ENCODE measurements around the gene AATK. TPM values are rescaled to one million over a fixed set of nuclear protein-coding genes. Genes with fewer than 3 reads are reported as not detected.

The AATK gene
- total and polyA plus RNA-seq, 8 donors: 13.3 to 48.5 (median 19.4) TPM

DNA sequence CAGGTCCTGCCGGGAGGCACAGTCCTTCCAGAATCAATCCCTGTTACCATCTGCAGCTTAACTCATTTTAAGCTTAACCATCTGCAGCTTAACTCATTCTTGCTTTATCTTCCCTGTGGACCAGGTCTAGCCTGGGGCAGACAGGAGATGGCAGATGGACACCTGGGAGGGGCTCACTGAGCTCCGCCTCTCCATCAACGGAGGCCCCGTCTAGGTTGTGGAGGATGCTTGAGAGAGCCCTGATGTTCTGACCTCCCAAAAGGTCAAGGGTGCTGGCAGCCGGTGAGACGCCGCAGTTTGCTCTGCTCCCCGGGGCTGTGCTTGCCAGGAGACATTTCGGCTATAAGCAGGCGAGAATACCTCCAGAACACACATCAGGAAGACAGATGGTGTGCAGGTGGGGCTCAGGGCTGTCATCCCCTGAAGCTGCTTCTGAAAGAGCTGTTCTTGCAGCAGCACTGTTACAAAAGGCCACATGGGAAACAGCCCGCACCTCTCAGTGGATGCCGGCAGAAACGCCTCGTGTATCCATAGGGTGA lies 89.8 kb downstream of the AATK start:
- Histone ChIP-seq H3K4me3 (no peak overlapping the region), H3K36me3 (peaks cover 0 to 10% of the 10 kb centered on the region in 2 donors), H3K27me3 (no peaks in the 10 kb centered on the region), H3K9me3 (no peaks in the 10 kb centered on the region), H3K27ac (no peak overlapping the region), H3K4me1 (peaks cover 0 to 17% of the 10 kb centered on the region in 2 donors)
- DNase-seq: no peak
- ATAC-seq: no peak
- TF ChIP-seq, protein P1, sequence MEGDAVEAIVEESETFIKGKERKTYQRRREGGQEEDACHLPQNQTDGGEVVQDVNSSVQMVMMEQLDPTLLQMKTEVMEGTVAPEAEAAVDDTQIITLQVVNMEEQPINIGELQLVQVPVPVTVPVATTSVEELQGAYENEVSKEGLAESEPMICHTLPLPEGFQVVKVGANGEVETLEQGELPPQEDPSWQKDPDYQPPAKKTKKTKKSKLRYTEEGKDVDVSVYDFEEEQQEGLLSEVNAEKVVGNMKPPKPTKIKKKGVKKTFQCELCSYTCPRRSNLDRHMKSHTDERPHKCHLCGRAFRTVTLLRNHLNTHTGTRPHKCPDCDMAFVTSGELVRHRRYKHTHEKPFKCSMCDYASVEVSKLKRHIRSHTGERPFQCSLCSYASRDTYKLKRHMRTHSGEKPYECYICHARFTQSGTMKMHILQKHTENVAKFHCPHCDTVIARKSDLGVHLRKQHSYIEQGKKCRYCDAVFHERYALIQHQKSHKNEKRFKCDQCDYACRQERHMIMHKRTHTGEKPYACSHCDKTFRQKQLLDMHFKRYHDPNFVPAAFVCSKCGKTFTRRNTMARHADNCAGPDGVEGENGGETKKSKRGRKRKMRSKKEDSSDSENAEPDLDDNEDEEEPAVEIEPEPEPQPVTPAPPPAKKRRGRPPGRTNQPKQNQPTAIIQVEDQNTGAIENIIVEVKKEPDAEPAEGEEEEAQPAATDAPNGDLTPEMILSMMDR (IDR thresholded peaks at IDR 0.05): no peak
- intact Hi-C loops (cut with DNase I): no loop called here

DNA sequence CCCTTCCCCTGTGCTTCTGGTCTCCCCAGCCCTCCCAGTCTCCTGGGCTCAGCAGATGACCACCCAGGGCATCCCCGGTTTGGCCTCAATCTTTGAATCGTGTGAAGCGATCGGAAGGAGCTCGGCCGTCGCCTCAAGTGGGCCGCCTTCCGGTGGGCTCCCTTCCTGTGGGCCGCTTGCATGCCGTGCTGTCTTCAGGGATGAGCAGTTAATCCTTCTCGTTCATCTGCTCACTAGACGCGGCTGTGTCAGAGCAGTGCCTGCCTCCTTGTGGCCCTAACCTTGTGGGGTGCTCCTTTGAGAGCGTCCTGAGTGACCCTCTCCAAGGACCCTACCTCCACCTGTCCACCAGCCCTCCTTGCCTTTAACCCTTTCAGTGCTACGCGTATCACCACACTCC lies 90.7 kb downstream of the AATK start:
- H3K27ac ChIP-seq: no peak overlapping the region
- intact Hi-C loops (cut with DNase I): no loop called here
- ATAC-seq: no peak

DNA sequence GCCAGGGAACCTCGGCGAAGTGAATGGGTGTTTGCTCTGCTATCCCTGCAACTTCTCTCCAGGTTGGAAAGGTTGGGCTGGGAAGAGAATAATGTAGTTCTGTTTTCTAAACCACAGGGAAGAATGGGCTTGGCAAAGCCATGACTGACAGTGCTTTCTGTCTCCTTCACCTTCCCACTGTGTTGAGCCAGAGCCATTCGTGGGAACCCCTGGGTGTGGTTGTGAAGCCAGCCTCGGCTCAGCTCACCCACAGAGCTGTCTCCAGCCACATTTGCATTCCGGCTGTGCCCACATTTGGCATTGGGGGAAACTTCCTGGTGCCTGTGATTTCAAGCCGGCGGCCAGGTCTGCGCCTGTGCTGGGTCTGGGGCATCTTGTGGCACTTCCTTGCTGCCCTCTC lies 91.1 kb downstream of the AATK start:
- Histone ChIP-seq H3K4me1 (peaks cover 0 to 14% of the 10 kb centered on the region in 2 donors), H3K4me3 (no peak overlapping the region), H3K36me3 (peaks cover 0 to 10% of the 10 kb centered on the region in 2 donors), H3K9me3 (no peaks in the 10 kb centered on the region), H3K27me3 (no peaks in the 10 kb centered on the region), H3K27ac (no peak overlapping the region)
- intact Hi-C loops (cut with DNase I): no loop called here
- ATAC-seq: no peak
- TF ChIP-seq, protein P1 (IDR thresholded peaks at IDR 0.05): no peak
- DNase-seq: no peak

More for the DNA sequence above, 90.7 kb downstream of the AATK start:
- DNase-seq: no peak
- Histone ChIP-seq H3K4me3 (no peak overlapping the region), H3K27me3 (no peaks in the 10 kb centered on the region), H3K36me3 (peaks cover 0 to 10% of the 10 kb centered on the region in 2 donors), H3K4me1 (peaks cover 0 to 14% of the 10 kb centered on the region in 2 donors), H3K9me3 (no peaks in the 10 kb centered on the region)
- TF ChIP-seq, protein P1 (IDR thresholded peaks at IDR 0.05): no peak

DNA sequence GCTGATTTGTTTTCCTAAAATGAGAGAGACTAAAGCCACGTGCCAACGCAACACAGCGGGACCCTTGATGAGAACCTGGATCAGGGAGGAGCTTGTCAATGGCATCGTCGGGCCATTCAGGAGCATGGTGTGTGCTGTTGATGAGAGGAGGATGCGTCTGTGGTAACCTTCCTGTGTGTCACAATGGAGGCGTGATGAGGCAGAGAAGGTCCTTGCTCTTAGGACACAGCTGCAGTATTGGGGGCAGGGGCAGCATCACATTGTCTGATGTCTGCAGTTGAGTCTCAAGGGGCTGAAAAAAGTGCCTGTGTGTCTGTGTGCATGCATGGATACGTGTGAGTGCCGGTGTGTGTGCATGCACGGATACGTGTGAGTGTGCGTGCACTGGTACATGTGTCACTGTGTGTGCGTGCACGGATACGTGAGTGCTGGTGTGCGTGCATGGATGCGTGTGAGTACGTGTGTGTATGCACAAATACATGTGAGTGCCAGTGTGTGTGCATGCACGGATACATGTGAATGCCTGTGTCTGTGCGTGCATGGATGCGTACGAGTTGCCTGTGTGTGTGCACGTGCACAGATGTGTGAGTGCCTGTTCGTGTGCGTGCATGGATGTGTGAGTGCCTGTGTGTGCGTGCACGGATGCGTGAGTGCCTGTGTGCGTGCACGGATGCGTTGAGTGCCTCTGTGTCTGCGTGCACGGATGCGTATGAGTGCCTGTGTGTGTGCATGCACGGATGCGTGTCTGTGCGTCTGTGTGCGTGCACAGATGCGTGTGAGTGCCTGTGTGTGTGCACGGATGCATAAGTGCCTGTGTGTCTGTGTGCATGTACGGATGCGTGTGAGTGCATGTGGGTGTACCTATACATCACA lies 91.8 kb downstream of the AATK start:
- DNase-seq: no peak
- Histone ChIP-seq H3K27ac (no peak overlapping the region), H3K9me3 (no peaks in the 10 kb centered on the region), H3K27me3 (no peaks in the 10 kb centered on the region), H3K4me3 (no peak overlapping the region), H3K36me3 (peaks cover 0 to 13% of the 10 kb centered on the region in 2 donors), H3K4me1 (peaks cover 0 to 14% of the 10 kb centered on the region in 2 donors)
- intact Hi-C loops (cut with DNase I): no loop called here
- ATAC-seq: no peak
- TF ChIP-seq, protein P1 (IDR thresholded peaks at IDR 0.05): no peak

Data from left lung (tissue), 10 donors.